ENCODE results near the gene TAL2. TPM values are rescaled to one million over a fixed set of nuclear protein-coding genes. Genes with fewer than 3 reads are reported as not detected.
"Not testable (repeated sequence)": the region's sequence is repeated elsewhere in the genome, so short reads cannot be mapped to it uniquely, and the experiment has no call there.

Gene TAL2
- total RNA-seq, 1 experiment from 2014 or later, result not detected

DNA sequence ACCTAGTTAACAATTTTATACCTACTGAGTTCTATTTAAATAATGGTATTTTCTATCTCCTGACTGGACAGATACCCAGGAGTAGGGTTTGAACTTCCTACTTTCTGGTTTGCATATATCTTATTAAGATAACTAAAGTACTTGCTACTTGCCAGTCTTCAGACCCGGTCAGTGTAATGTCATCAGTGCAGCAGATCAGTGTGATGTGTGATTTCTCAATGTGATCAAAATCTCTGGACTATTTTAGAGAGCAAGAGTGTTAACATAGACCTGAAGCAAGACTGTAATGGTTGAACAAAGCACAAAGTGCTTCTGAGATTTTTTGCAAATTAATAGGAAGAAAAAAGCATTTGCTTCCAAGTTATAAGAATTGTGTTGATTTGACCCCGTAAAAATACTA is 38.9 kb downstream of the TAL2 start:
- H3K27me3 ChIP-seq (ENCODE audit: control insufficient read depth, insufficient read depth, low read length), result no peaks in the 10 kb centered on the region
- CTCF ChIA-PET, result no interaction called here
- H3K4me3 ChIP-seq (ENCODE audit: low read depth in 2 of 2, low read length in 2 of 2), result no peak overlapping the region
- in situ Hi-C loops (cut with HindIII; ENCODE audit: low pct_unique_long_range_greater_than_20kb, low sequenced_read_pairs) (no loop called here), intact Hi-C loops (cut with micrococcal nuclease; ENCODE audit: unreplicated experiment) (no loop called here)
- POLR2A ChIA-PET, result no interaction called here
- DNase-seq (ENCODE audit: low read depth, low spot score) (no peak), ATAC-seq (no peak)
- BruUV-seq (replicated peaks), result no TSS peak
- no peak overlapping the region for H3K27ac ChIP-seq (ENCODE audit: low read length)
- no peaks in the 10 kb centered on the region for H3K36me3 ChIP-seq (ENCODE audit: control insufficient read depth, insufficient read depth, low read length)
- peaks cover 14% of the 10 kb centered on the region for H3K4me1 ChIP-seq (ENCODE audit: control insufficient read depth, insufficient read depth, low read length)
- no peaks in the 10 kb centered on the region for H3K9me3 ChIP-seq (ENCODE audit: control insufficient read depth, insufficient read depth, low read depth, low read length)
- TF ChIP-seq, protein P1, sequence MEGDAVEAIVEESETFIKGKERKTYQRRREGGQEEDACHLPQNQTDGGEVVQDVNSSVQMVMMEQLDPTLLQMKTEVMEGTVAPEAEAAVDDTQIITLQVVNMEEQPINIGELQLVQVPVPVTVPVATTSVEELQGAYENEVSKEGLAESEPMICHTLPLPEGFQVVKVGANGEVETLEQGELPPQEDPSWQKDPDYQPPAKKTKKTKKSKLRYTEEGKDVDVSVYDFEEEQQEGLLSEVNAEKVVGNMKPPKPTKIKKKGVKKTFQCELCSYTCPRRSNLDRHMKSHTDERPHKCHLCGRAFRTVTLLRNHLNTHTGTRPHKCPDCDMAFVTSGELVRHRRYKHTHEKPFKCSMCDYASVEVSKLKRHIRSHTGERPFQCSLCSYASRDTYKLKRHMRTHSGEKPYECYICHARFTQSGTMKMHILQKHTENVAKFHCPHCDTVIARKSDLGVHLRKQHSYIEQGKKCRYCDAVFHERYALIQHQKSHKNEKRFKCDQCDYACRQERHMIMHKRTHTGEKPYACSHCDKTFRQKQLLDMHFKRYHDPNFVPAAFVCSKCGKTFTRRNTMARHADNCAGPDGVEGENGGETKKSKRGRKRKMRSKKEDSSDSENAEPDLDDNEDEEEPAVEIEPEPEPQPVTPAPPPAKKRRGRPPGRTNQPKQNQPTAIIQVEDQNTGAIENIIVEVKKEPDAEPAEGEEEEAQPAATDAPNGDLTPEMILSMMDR (IDR thresholded peaks at IDR 0.05), result no peak
- no peak for TF ChIP-seq POLR2AphosphoS5 (IDR thresholded peaks at IDR 0.05; ENCODE audit: low read depth, low read length)
- no peak for TF ChIP-seq SIN3A (IDR thresholded peaks at IDR 0.05; ENCODE audit: borderline replicate concordance, insufficient read depth, low read depth, low read length)
- no peak for TF ChIP-seq TCF7L2 (IDR thresholded peaks at IDR 0.05; ENCODE audit: low read depth, low read length)
- TF ChIP-seq, protein P2, sequence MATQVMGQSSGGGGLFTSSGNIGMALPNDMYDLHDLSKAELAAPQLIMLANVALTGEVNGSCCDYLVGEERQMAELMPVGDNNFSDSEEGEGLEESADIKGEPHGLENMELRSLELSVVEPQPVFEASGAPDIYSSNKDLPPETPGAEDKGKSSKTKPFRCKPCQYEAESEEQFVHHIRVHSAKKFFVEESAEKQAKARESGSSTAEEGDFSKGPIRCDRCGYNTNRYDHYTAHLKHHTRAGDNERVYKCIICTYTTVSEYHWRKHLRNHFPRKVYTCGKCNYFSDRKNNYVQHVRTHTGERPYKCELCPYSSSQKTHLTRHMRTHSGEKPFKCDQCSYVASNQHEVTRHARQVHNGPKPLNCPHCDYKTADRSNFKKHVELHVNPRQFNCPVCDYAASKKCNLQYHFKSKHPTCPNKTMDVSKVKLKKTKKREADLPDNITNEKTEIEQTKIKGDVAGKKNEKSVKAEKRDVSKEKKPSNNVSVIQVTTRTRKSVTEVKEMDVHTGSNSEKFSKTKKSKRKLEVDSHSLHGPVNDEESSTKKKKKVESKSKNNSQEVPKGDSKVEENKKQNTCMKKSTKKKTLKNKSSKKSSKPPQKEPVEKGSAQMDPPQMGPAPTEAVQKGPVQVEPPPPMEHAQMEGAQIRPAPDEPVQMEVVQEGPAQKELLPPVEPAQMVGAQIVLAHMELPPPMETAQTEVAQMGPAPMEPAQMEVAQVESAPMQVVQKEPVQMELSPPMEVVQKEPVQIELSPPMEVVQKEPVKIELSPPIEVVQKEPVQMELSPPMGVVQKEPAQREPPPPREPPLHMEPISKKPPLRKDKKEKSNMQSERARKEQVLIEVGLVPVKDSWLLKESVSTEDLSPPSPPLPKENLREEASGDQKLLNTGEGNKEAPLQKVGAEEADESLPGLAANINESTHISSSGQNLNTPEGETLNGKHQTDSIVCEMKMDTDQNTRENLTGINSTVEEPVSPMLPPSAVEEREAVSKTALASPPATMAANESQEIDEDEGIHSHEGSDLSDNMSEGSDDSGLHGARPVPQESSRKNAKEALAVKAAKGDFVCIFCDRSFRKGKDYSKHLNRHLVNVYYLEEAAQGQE (IDR thresholded peaks at IDR 0.05; ENCODE audit: insufficient read depth in 1 of 2, low read depth in 2 of 2, low read length in 1 of 2), result no peak

DNA sequence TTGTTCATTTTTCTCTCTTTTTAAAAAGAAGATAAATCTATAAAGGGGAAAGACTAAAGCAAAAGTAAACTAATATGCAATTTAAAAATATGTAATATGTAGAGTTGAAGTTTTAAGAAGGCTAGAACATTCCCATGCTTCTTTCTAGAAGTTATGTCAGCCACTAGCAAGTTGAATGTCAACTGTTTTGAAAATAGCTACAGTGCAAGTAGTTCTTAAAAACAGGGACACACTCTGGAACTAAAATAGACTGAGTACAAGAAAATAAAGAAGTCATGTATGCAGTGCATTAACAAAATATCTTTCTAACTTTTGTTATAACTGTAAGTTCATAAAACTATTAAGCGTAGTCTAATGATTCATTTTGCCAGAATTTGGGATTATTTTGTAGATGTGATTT is 40.0 kb downstream of the TAL2 start:
- TF ChIP-seq POLR2AphosphoS5 (IDR thresholded peaks at IDR 0.05; ENCODE audit: low read depth, low read length) (no peak), TCF7L2 (IDR thresholded peaks at IDR 0.05; ENCODE audit: low read depth, low read length) (no peak), SIN3A (IDR thresholded peaks at IDR 0.05; ENCODE audit: borderline replicate concordance, insufficient read depth, low read depth, low read length) (no peak)
- TF ChIP-seq, protein P2 (IDR thresholded peaks at IDR 0.05; ENCODE audit: insufficient read depth in 1 of 2, low read depth in 2 of 2, low read length in 1 of 2), result no peak
- TF ChIP-seq, protein P1 (IDR thresholded peaks at IDR 0.05), result no peak
- DNase-seq (ENCODE audit: low read depth, low spot score), result no peak
- Histone ChIP-seq H3K4me3 (ENCODE audit: low read depth in 2 of 2, low read length in 2 of 2) (no peak overlapping the region), H3K36me3 (ENCODE audit: control insufficient read depth, insufficient read depth, low read length) (no peaks in the 10 kb centered on the region), H3K4me1 (ENCODE audit: control insufficient read depth, insufficient read depth, low read length) (peaks cover 5% of the 10 kb centered on the region; the same call in 1 of the 2 replicates), H3K27ac (ENCODE audit: low read length) (no peak overlapping the region), H3K27me3 (ENCODE audit: control insufficient read depth, insufficient read depth, low read length) (no peaks in the 10 kb centered on the region), H3K9me3 (ENCODE audit: control insufficient read depth, insufficient read depth, low read depth, low read length) (no peaks in the 10 kb centered on the region)
- in situ Hi-C loops (cut with HindIII; ENCODE audit: low pct_unique_long_range_greater_than_20kb, low sequenced_read_pairs), result no loop called here
- no TSS peak for BruUV-seq (replicated peaks)
- ChIA-PET CTCF (no interaction called here), POLR2A (no interaction called here)
- intact Hi-C loops (cut with micrococcal nuclease; ENCODE audit: unreplicated experiment), result no loop called here
- no peak for ATAC-seq

DNA sequence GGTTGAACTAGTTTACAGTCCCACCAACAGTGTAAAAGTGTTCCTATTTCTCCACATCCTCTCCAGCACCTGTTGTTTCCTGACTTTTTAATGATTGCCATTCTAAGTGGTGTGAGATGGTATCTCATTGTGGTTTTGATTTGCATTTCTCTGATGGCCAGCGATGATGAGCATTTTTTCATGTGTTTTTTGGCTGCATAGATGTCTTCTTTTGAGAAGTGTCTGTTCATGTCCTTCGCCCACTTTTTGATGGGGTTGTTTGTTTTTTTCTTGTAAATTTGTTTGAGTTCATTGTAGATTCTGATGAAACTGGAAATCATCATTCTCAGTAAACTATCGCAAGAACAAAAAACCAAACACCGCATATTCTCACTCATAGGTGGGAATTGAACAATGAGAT is 41.4 kb downstream of the TAL2 start:
- intact Hi-C loops (cut with micrococcal nuclease; ENCODE audit: unreplicated experiment), result not testable (repeated sequence)

More for the DNA sequence above, 41.4 kb downstream of the TAL2 start:
- in situ Hi-C loops (cut with HindIII; ENCODE audit: low pct_unique_long_range_greater_than_20kb, low sequenced_read_pairs); ATAC-seq; POLR2A ChIA-PET; H3K27me3 ChIP-seq (ENCODE audit: control insufficient read depth, insufficient read depth, low read length); H3K9me3 ChIP-seq (ENCODE audit: control insufficient read depth, insufficient read depth, low read depth, low read length); DNase-seq (ENCODE audit: low read depth, low spot score); H3K36me3 ChIP-seq (ENCODE audit: control insufficient read depth, insufficient read depth, low read length); H3K27ac ChIP-seq (ENCODE audit: low read length); H3K4me1 ChIP-seq (ENCODE audit: control insufficient read depth, insufficient read depth, low read length); BruUV-seq (replicated peaks); CTCF ChIA-PET; H3K4me3 ChIP-seq (ENCODE audit: low read depth in 2 of 2, low read length in 2 of 2): not testable (repeated sequence)

Data from Panc1 (cell line).